ENCODE data around the gene TNFRSF6B.
"Not testable (repeated sequence)": the region's sequence is repeated elsewhere in the genome, so short reads cannot be mapped to it uniquely, and the experiment has no call there.

Gene TNFRSF6B

GRCh38 chr20:63667858-63668257, 28.6 kb upstream of the TNFRSF6B start:
- no peak for TF ChIP-seq PATZ1 (CRISPR knock-in tag; IDR thresholded peaks at IDR 0.05; ENCODE audit: borderline replicate concordance)
- no peak for TF ChIP-seq CSDC2 (CRISPR knock-in tag; IDR thresholded peaks at IDR 0.05)
- TF ChIP-seq BACH2 (CRISPR knock-in tag; IDR thresholded peaks at IDR 0.05; ENCODE audit: borderline replicate concordance): no peak
- TF ChIP-seq PPARA (CRISPR knock-in tag; IDR thresholded peaks at IDR 0.05; ENCODE audit: borderline replicate concordance): no peak
- TF ChIP-seq ZC3H10 (CRISPR knock-in tag; IDR thresholded peaks at IDR 0.05): no peak
- no peak for TF ChIP-seq GLIS3 (CRISPR knock-in tag; IDR thresholded peaks at IDR 0.05)
- TF ChIP-seq ESRRG (CRISPR knock-in tag; IDR thresholded peaks at IDR 0.05): no peak
- TF ChIP-seq ZNF8 (CRISPR knock-in tag; IDR thresholded peaks at IDR 0.05): no peak
- no peak for TF ChIP-seq TSHZ2 (CRISPR knock-in tag; IDR thresholded peaks at IDR 0.05)
- no peak for TF ChIP-seq ZFP3 (CRISPR knock-in tag; IDR thresholded peaks at IDR 0.05)
- no peak for TF ChIP-seq ZNF70 (CRISPR knock-in tag; IDR thresholded peaks at IDR 0.05)
- no peak for TF ChIP-seq ARNTL (CRISPR knock-in tag; IDR thresholded peaks at IDR 0.05; ENCODE audit: borderline replicate concordance, low read depth)
- TF ChIP-seq OSR1 (CRISPR knock-in tag; IDR thresholded peaks at IDR 0.05): no peak
- TF ChIP-seq CREB5 (CRISPR knock-in tag; IDR thresholded peaks at IDR 0.05; ENCODE audit: low read depth): no peak
- no peak for ATAC-seq

- TF ChIP-seq ZNF8 (CRISPR knock-in tag; IDR thresholded peaks at IDR 0.05): no peak
- no peak for TF ChIP-seq CSRNP3 (CRISPR knock-in tag; IDR thresholded peaks at IDR 0.05)
- no peak for TF ChIP-seq TOX (CRISPR knock-in tag; IDR thresholded peaks at IDR 0.05; ENCODE audit: borderline replicate concordance)
- TF ChIP-seq TSHZ2 (CRISPR knock-in tag; IDR thresholded peaks at IDR 0.05): no peak
- TF ChIP-seq CSDC2 (CRISPR knock-in tag; IDR thresholded peaks at IDR 0.05): no peak
- TF ChIP-seq ZNF70 (CRISPR knock-in tag; IDR thresholded peaks at IDR 0.05): no peak
- no peak for TF ChIP-seq POU6F1 (CRISPR knock-in tag; IDR thresholded peaks at IDR 0.05; ENCODE audit: borderline replicate concordance, low read depth)
- TF ChIP-seq ZFP30 (CRISPR knock-in tag; IDR thresholded peaks at IDR 0.05): no peak
- TF ChIP-seq ESRRG (CRISPR knock-in tag; IDR thresholded peaks at IDR 0.05): no peak
- no peak for TF ChIP-seq ZFP3 (CRISPR knock-in tag; IDR thresholded peaks at IDR 0.05)
- TF ChIP-seq TCF4 (CRISPR knock-in tag; IDR thresholded peaks at IDR 0.05; ENCODE audit: borderline replicate concordance): no peak
- TF ChIP-seq RARB (CRISPR knock-in tag; IDR thresholded peaks at IDR 0.05): no peak
- no peak for TF ChIP-seq GLIS3 (CRISPR knock-in tag; IDR thresholded peaks at IDR 0.05)
- no peak for TF ChIP-seq SNAI2 (CRISPR knock-in tag; IDR thresholded peaks at IDR 0.05)
- no peak for TF ChIP-seq ISL1 (CRISPR knock-in tag; IDR thresholded peaks at IDR 0.05)
- no peak for TF ChIP-seq PATZ1 (CRISPR knock-in tag; IDR thresholded peaks at IDR 0.05; ENCODE audit: borderline replicate concordance)
- no peak for TF ChIP-seq ZNF565 (CRISPR knock-in tag; conservative IDR thresholded peaks at IDR 0.05; ENCODE audit: low read depth)
- no peak for TF ChIP-seq BACH2 (CRISPR knock-in tag; IDR thresholded peaks at IDR 0.05; ENCODE audit: borderline replicate concordance)
- TF ChIP-seq OSR1 (CRISPR knock-in tag; IDR thresholded peaks at IDR 0.05): no peak
- TF ChIP-seq CREB5 (CRISPR knock-in tag; IDR thresholded peaks at IDR 0.05; ENCODE audit: low read depth): no peak
- no peak for ATAC-seq
Observed at GRCh38 chr20:63668351-63668750, 28.1 kb upstream of the TNFRSF6B start.

- not testable (repeated sequence) for ATAC-seq
Observed at GRCh38 chr20:63671695-63672094, 24.8 kb upstream of the TNFRSF6B start.

Measured in SK-N-SH treated with all-trans-retinoic acid at 6 μM for 48 hours (cell line).